SK-N-SH treated with all-trans-retinoic acid at 6 μM for 48 hours (cell line): ENCODE results near the gene USP35.
A peak's percentile ranks its signal among the peaks of the same experiment; 100 is the strongest.

Experiments
- ARNTL ChIP-seq: fragments of 450-650 bp; formaldehyde crosslinking; IDR thresholded peaks from 2 replicates; pipeline ENCODE4 v1.5.0; 2020; ENCODE audit warnings: low read depth, mild to moderate bottlenecking, moderate library complexity, borderline replicate concordance
- CREB5 ChIP-seq: fragments of 250-450 bp; sonication (Bioruptor Pico); IDR thresholded peaks from 2 replicates; pipeline ENCODE4 v1.5.1; 2020; ENCODE audit warnings: low read depth, mild to moderate bottlenecking, moderate library complexity
- ISL1 ChIP-seq: fragments of 250-450 bp; sonication (Bioruptor Pico); IDR thresholded peaks from 2 replicates; pipeline ENCODE4 v2.1.2; 2022; ENCODE audit warnings: mild to moderate bottlenecking, moderate library complexity
- PATZ1 ChIP-seq: fragments of 250-450 bp; sonication (Bioruptor Pico); IDR thresholded peaks from 2 replicates; pipeline ENCODE4 v1.8.0; 2020; ENCODE audit warnings: mild to moderate bottlenecking, moderate library complexity, borderline replicate concordance
- PPARA ChIP-seq: fragments of 250-450 bp; sonication (Bioruptor Pico); IDR thresholded peaks from 2 replicates; pipeline ENCODE4 v1.5.0; 2020; ENCODE audit warnings: mild to moderate bottlenecking, borderline replicate concordance
- RARB ChIP-seq: fragments of 250-450 bp; sonication (Bioruptor Pico); IDR thresholded peaks from 2 replicates; pipeline ENCODE4 v1.8.0; 2021; ENCODE audit warnings: mild to moderate bottlenecking, moderate library complexity
- TCF4 ChIP-seq: fragments of 250-450 bp; sonication (Bioruptor Pico); IDR thresholded peaks from 2 replicates; pipeline ENCODE4 v1.8.0; 2021; ENCODE audit warnings: mild to moderate bottlenecking, moderate library complexity, borderline replicate concordance
- TOX ChIP-seq: fragments of 250-450 bp; sonication (Bioruptor Pico); IDR thresholded peaks from 2 replicates; pipeline ENCODE4 v1.8.0; 2021; ENCODE audit warnings: mild to moderate bottlenecking, moderate library complexity, borderline replicate concordance
- ZFP3 ChIP-seq: fragments of 250-450 bp; sonication (Bioruptor Pico); IDR thresholded peaks from 2 replicates; pipeline ENCODE4 v1.5.0; 2020; ENCODE audit warnings: mild to moderate bottlenecking, moderate library complexity
- ZFP30 ChIP-seq: fragments of 450-650 bp; formaldehyde crosslinking; IDR thresholded peaks from 2 replicates; pipeline ENCODE4 v1.5.0; 2022; ENCODE audit warnings: mild to moderate bottlenecking, moderate library complexity
- ZNF565 ChIP-seq: fragments of 450-650 bp; formaldehyde crosslinking; conservative IDR thresholded peaks from 2 replicates; pipeline ENCODE4 v1.5.0; 2020; ENCODE audit warnings: low read depth, mild to moderate bottlenecking, moderate library complexity

GRCh38 chr11:78187366-78188285, 1.1 kb upstream of the USP35 start:
- TF ChIP-seq TOX (CRISPR knock-in tag): no peak
- TF ChIP-seq ZFP3 (CRISPR knock-in tag): no peak
- no peak for TF ChIP-seq RARB (CRISPR knock-in tag)
- peak; percentile 12; the same call in 1 of the 2 replicates for TF ChIP-seq CREB5
- TF ChIP-seq PATZ1: no peak
- TF ChIP-seq TCF4 (CRISPR knock-in tag): no peak
- no peak for TF ChIP-seq ARNTL (CRISPR knock-in tag)
- no peak for TF ChIP-seq PPARA (CRISPR knock-in tag)
- TF ChIP-seq ZFP30 (CRISPR knock-in tag): no peak
- TF ChIP-seq ZNF565 (CRISPR knock-in tag): no peak
- TF ChIP-seq ISL1 (CRISPR knock-in tag): no peak
